Neural crest cell (in vitro differentiated cells): ENCODE results near the gene SH3RF3. TPM values are rescaled to one million over a fixed set of nuclear protein-coding genes. Genes with fewer than 3 reads are reported as not detected.

Source experiments
- DNase-seq: peaks from one replicate; pipeline ENCODE4 v3.0.0; 2021; ENCODE audit warnings: low read depth, mixed read lengths, low spot score
- H3K27ac Mint-ChIP-seq: one replicate; pipeline ENCODE4 v1.8.0; 2021; ENCODE audit warnings: mild to moderate bottlenecking, mixed read lengths; ENCODE audit not compliant: unreplicated experiment
- H3K27me3 Mint-ChIP-seq: 2 replicates; pipeline ENCODE4 v1.8.0; 2021; ENCODE audit warnings: low read depth, mild to moderate bottlenecking, mixed read lengths
- H3K36me3 Mint-ChIP-seq: 2 replicates; pipeline ENCODE4 v1.8.0; 2021; ENCODE audit warnings: low read depth, mild to moderate bottlenecking, mixed read lengths
- H3K4me1 Mint-ChIP-seq: 2 replicates; pipeline ENCODE4 v1.8.0; 2021; ENCODE audit warnings: mixed read lengths
- H3K4me3 Mint-ChIP-seq: one replicate; pipeline ENCODE4 v1.8.0; 2021; ENCODE audit warnings: mild to moderate bottlenecking, mixed read lengths
- H3K9me3 Mint-ChIP-seq: 2 replicates; pipeline ENCODE4 v1.8.0; 2021; ENCODE audit warnings: mixed read lengths
- total RNA-seq: library from RNA; stranded (reverse); gene quantifications from 2 replicates; pipeline ENCODE4 v1.2.1, GENCODE V29; 2021
- TF ChIP-seq, protein P1 (sequence below): fragments of 200-600 bp; sonication (generic); conservative IDR thresholded peaks from 2 replicates; pipeline ENCODE4 v1.5.0; 2021; ENCODE audit warnings: antibody characterized with exemption, mild to moderate bottlenecking

Gene SH3RF3
- total RNA-seq, 1 donor from 2014 or later: 0.70 TPM

DNA sequence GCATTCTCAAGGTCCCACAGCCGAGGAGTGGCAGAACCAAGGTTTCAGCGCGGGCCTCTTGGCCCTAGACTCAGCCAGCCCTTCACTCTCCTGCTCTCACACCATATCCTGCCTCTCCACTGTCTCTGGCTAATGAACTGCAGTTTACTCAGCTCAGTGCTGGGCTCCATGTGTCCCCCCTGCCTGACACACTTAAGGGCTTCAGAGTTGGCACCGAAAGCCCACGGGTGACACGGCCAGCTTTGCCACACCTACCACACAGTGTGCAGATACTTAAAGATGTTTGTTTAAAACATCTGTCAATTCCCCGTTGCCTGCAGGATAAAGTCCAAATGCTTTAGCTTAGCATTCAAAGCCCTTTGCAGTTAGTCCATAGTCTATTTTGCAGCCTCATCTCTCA is 243.6 kb downstream of the SH3RF3 start:
- Mint-ChIP-seq H3K27me3 (peaks cover 6% of the 10 kb centered on the region), H3K4me3 (no peak overlapping the region), H3K36me3 (no peaks in the 10 kb centered on the region), H3K27ac (no peak overlapping the region), H3K4me1 (peaks cover 8% of the 10 kb centered on the region), H3K9me3 (no peaks in the 10 kb centered on the region)
- TF ChIP-seq, protein P1, sequence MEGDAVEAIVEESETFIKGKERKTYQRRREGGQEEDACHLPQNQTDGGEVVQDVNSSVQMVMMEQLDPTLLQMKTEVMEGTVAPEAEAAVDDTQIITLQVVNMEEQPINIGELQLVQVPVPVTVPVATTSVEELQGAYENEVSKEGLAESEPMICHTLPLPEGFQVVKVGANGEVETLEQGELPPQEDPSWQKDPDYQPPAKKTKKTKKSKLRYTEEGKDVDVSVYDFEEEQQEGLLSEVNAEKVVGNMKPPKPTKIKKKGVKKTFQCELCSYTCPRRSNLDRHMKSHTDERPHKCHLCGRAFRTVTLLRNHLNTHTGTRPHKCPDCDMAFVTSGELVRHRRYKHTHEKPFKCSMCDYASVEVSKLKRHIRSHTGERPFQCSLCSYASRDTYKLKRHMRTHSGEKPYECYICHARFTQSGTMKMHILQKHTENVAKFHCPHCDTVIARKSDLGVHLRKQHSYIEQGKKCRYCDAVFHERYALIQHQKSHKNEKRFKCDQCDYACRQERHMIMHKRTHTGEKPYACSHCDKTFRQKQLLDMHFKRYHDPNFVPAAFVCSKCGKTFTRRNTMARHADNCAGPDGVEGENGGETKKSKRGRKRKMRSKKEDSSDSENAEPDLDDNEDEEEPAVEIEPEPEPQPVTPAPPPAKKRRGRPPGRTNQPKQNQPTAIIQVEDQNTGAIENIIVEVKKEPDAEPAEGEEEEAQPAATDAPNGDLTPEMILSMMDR: no peak
- no peak for DNase-seq

DNA sequence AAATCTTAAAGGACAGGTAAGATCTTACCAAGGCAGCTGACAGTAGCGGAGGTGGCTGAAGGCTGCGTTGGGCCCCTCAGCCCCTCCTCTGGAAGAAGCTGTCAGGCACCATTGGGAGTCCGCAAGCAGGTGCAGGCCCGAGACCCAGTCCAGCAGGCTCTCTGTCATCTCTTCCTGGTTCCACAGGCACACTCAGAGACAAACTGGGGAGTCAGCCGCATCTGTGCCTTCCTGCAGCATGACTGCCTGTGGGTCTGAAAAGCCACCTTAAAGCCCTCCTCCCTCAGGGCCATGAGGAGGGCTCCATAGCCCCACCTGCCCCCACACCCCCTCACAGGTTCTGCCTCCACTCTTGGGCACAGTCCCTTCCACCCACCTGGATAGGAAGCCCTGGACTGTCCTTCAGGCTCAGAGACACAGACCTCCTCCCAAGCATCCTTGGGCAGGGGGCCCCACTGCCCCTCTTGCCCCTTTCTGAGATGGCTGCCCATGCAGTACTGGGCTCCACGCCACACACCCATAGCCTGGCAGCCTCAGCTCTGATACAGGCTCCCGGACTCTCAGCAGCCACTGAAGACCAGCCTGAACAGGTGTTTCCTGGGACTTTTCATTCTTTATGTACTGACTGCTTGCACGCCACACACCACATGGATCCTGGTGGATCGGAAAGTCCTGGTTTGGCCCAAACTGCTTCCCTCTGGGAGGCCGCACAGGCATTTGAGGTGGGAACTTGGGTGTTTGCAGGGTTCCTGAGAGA is 245.0 kb downstream of the SH3RF3 start:
- no peaks in the 10 kb centered on the region for H3K36me3 Mint-ChIP-seq
- no peak for DNase-seq
- H3K4me3 Mint-ChIP-seq: no peak overlapping the region
- H3K9me3 Mint-ChIP-seq: no peaks in the 10 kb centered on the region
- H3K4me1 Mint-ChIP-seq: peaks cover 8% of the 10 kb centered on the region
- no peak overlapping the region for H3K27ac Mint-ChIP-seq
- H3K27me3 Mint-ChIP-seq: peaks cover 16% of the 10 kb centered on the region
- TF ChIP-seq, protein P1: no peak

- Mint-ChIP-seq H3K4me3 (no peak overlapping the region), H3K4me1 (peaks cover 8% of the 10 kb centered on the region), H3K27me3 (peaks cover 23% of the 10 kb centered on the region), H3K27ac (no peak overlapping the region), H3K9me3 (no peaks in the 10 kb centered on the region), H3K36me3 (no peaks in the 10 kb centered on the region)
- TF ChIP-seq, protein P1: no peak
- no peak for DNase-seq
These were observed 245.6 kb downstream of the SH3RF3 start for GRCh38 chr2:109374548-109375130.

DNA sequence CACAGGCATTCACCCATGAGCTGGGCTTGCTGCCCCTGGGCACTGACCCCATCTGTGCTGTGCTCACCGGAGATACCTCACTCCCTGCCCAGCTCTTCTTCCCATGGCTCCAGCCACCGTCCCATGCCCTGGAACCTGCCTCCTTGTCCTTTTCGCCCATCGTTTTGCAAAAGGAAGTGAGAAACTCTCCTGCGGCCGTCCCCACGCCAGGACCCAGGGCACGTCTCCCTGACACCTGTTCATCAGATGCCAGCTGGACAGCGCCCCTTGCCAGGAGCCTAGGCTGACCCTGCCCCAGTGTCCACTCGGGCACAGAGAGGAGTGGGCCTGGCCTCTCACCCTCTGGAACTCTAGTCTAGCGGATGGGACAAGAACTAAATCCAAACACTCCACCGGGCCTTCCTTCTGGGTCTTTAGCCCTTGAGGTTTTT is 246.1 kb downstream of the SH3RF3 start:
- no peaks in the 10 kb centered on the region for H3K9me3 Mint-ChIP-seq
- H3K4me1 Mint-ChIP-seq: peaks cover 8% of the 10 kb centered on the region
- TF ChIP-seq, protein P1: no peak
- H3K27me3 Mint-ChIP-seq: peaks cover 27% of the 10 kb centered on the region
- DNase-seq: no peak
- H3K36me3 Mint-ChIP-seq: no peaks in the 10 kb centered on the region
- peak overlapping the region; percentile 57 for H3K27ac Mint-ChIP-seq
- no peak overlapping the region for H3K4me3 Mint-ChIP-seq

DNA sequence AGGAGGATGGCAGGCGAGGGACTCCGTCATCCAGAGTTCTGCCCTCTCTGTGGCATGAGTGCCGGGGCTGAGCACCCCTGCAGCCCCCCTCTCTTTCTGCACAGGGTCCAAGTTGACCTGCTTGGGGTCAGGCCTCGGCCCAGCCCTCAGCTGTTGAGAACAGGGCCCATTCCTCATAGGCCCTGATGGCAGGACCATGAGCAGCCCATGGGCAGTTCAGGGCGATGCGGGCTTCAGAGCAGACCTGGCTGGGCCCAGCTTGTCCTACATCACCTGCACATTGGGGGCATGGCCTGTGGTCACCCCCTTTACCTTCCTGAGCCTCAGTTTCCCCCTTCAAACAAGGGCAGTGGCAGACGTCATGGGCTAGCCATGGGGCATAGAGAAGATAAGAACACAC is 246.7 kb downstream of the SH3RF3 start:
- Mint-ChIP-seq H3K4me3 (no peak overlapping the region), H3K27ac (no peak overlapping the region), H3K36me3 (no peaks in the 10 kb centered on the region), H3K27me3 (peaks cover 29% of the 10 kb centered on the region), H3K9me3 (no peaks in the 10 kb centered on the region), H3K4me1 (peaks cover 8% of the 10 kb centered on the region)
- TF ChIP-seq, protein P1: no peak
- DNase-seq: no peak
